ENCODE data around the gene P4HB. TPM values are rescaled to one million over a fixed set of nuclear protein-coding genes. Genes with fewer than 3 reads are reported as not detected.

Gene P4HB
- total and polyA plus RNA-seq, 10 of the 15 experiments (the other 5 are each of a cell fraction or from before 2014, with no cell fraction given): 4.7 to 549 (median 361) TPM

GRCh38 chr17:81832608-81833159, 27.7 kb downstream of the P4HB start (continued):
- no peak for TF ChIP-seq ZNF592 (IDR thresholded peaks at IDR 0.05)
- TF ChIP-seq CEBPZ (IDR thresholded peaks at IDR 0.05; ENCODE audit: low read depth, low read length): no peak
- no peak for TF ChIP-seq ZBTB40 (IDR thresholded peaks at IDR 0.05; ENCODE audit: borderline replicate concordance)
- peak; percentile 18; the same call in 1 of the 2 replicates for TF ChIP-seq DPF2 (IDR thresholded peaks at IDR 0.05)
- no peak for TF ChIP-seq EP300 (IDR thresholded peaks at IDR 0.05; ENCODE audit: borderline replicate concordance in 1 of 2, control insufficient read depth in 1 of 2, low read depth in 2 of 2, low read length in 2 of 2)
- no peak for TF ChIP-seq SIX5 (IDR thresholded peaks at IDR 0.05; ENCODE audit: low read depth, low read length, severe bottlenecking)
- TF ChIP-seq BACH1 (IDR thresholded peaks at IDR 0.05; ENCODE audit: borderline replicate concordance): peak; percentile 86
- TF ChIP-seq RB1 (IDR thresholded peaks at IDR 0.05; ENCODE audit: borderline replicate concordance): 0 out of 2 replicates have a peak, but pooled peaks have one; percentile 58
- no peak for TF ChIP-seq MEF2B (IDR thresholded peaks at IDR 0.05; ENCODE audit: partially characterized antibody, poor library complexity, severe bottlenecking)
